GM12874 (cell line): Measurements from ENCODE around the gene ZDHHC8.

Experiments used
- CTCF ChIP-seq: IDR thresholded peaks from 2 replicates; pipeline ENCODE4 v1.5.1; 2011; ENCODE audit warnings: low read depth, mild to moderate bottlenecking, control low read depth, low read length, moderate library complexity; ENCODE audit not compliant: insufficient read depth

ZDHHC8 gene

GRCh38 chr22:20091690-20092476 lies 39.7 kb upstream of the ZDHHC8 start:
- TF ChIP-seq CTCF: no peak

- no peak for TF ChIP-seq CTCF
Observed at GRCh38 chr22:20092477-20092854, 39.1 kb upstream of the ZDHHC8 start.

GRCh38 chr22:20093418-20094196 lies 38.0 kb upstream of the ZDHHC8 start:
- no peak for TF ChIP-seq CTCF

GRCh38 chr22:20094197-20094807 lies 37.3 kb upstream of the ZDHHC8 start:
- TF ChIP-seq CTCF: no peak

GRCh38 chr22:20095521-20095920 lies 36.1 kb upstream of the ZDHHC8 start:
- TF ChIP-seq CTCF: no peak

GRCh38 chr22:20096574-20097420 lies 34.8 kb upstream of the ZDHHC8 start:
- TF ChIP-seq CTCF: no peak
